ENCODE results near the gene MXI1. TPM values are rescaled to one million over a fixed set of nuclear protein-coding genes. Genes with fewer than 3 reads are reported as not detected.

The MXI1 gene
- total RNA-seq, 3 donors from 2014 or later (not counting 1 experiment from before 2014, with no cell fraction given), result 11.2 to 14.1 (median 13.6) TPM

DNA sequence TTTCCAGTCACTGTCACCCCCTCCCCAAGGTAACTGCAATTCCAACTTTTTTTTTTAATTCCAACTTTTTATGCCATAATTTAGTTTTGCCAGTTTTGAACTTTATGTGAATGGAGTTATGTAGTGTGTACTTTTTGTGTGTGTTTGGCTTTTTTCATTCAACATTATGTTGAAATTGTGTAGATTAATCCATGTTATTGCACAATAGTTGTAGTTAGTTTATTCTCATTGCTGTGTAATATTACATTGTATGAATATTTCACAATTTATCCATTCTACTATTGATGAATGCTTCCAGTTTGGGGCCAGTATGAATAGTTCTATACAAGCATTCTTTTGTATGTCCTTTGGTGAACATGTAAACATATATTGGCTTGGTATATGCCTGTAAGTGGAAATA, 32.5 kb downstream of the MXI1 start:
- Mint-ChIP-seq H3K4me3 (no peak overlapping the region), H3K4me1 (peaks cover 15 to 16% of the 10 kb centered on the region in 2 donors), H3K27me3 (ENCODE audit: low read depth in 2 of 2) (peaks cover 15 to 29% of the 10 kb centered on the region in 2 donors), H3K36me3 (no peaks in the 10 kb centered on the region), H3K27ac (no peak overlapping the region), H3K9me3 (no peaks in the 10 kb centered on the region)
- Histone ChIP-seq H3K36me3 (ENCODE audit: control insufficient read depth, insufficient read depth, low read length) (no peaks in the 10 kb centered on the region), H3K4me3 (ENCODE audit: low read length) (no peak overlapping the region), H3K4me1 (ENCODE audit: control insufficient read depth, insufficient read depth, low read length) (no peaks in the 10 kb centered on the region), H3K27me3 (ENCODE audit: control insufficient read depth, insufficient read depth, low read length) (peaks cover 4% of the 10 kb centered on the region), H3K9me3 (ENCODE audit: control insufficient read depth, insufficient read depth, low read length) (no peaks in the 10 kb centered on the region), H3K27ac (ENCODE audit: low read length) (no peak overlapping the region)
- DNase-seq (no peak), ATAC-seq (no peak)
- intact Hi-C loops (cut with micrococcal nuclease), result no loop called here
- TF ChIP-seq, protein P1, sequence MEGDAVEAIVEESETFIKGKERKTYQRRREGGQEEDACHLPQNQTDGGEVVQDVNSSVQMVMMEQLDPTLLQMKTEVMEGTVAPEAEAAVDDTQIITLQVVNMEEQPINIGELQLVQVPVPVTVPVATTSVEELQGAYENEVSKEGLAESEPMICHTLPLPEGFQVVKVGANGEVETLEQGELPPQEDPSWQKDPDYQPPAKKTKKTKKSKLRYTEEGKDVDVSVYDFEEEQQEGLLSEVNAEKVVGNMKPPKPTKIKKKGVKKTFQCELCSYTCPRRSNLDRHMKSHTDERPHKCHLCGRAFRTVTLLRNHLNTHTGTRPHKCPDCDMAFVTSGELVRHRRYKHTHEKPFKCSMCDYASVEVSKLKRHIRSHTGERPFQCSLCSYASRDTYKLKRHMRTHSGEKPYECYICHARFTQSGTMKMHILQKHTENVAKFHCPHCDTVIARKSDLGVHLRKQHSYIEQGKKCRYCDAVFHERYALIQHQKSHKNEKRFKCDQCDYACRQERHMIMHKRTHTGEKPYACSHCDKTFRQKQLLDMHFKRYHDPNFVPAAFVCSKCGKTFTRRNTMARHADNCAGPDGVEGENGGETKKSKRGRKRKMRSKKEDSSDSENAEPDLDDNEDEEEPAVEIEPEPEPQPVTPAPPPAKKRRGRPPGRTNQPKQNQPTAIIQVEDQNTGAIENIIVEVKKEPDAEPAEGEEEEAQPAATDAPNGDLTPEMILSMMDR (IDR thresholded peaks at IDR 0.05), result no peak

DNA sequence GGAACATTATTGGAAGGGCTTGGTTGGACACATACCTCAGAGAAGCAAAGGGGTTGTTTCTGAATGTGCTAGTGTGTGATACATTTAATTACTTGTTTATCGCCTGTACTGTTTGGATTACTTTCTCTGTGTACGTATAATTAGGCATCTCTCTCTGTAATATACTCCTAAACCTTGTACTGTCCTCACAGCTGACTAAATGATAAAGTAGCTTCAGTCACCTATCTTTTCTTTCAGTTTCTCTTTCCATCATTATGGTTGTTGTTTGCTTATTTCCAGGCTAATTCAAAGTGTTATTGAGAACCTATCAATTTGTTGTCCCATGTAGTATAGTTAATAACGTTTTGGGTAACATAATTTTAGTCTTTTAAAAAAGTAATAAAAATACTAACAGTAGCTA, 34.0 kb downstream of the MXI1 start:
- H3K27me3 ChIP-seq (ENCODE audit: control insufficient read depth, insufficient read depth, low read length), result peaks cover 4% of the 10 kb centered on the region
- H3K36me3 ChIP-seq (ENCODE audit: control insufficient read depth, insufficient read depth, low read length), result no peaks in the 10 kb centered on the region
- Mint-ChIP-seq H3K4me3 (no peak overlapping the region), H3K4me1 (peaks cover 15 to 16% of the 10 kb centered on the region in 2 donors), H3K27ac (no peak overlapping the region), H3K36me3 (no peaks in the 10 kb centered on the region), H3K27me3 (ENCODE audit: low read depth in 2 of 2) (peaks cover 20 to 38% of the 10 kb centered on the region in 2 donors), H3K9me3 (no peaks in the 10 kb centered on the region)
- TF ChIP-seq, protein P1 (IDR thresholded peaks at IDR 0.05), result no peak
- ATAC-seq (peak in 2 of 3 donors; percentile 35 to 44), DNase-seq (no peak)
- no peak overlapping the region for H3K27ac ChIP-seq (ENCODE audit: low read length)
- no peaks in the 10 kb centered on the region for H3K9me3 ChIP-seq (ENCODE audit: control insufficient read depth, insufficient read depth, low read length)
- no CpG with 5 or more reads among the region's 3 CpGs for WGBS (ENCODE audit: insufficient coverage)
- intact Hi-C loops (cut with micrococcal nuclease), result no loop called here
- H3K4me1 ChIP-seq (ENCODE audit: control insufficient read depth, insufficient read depth, low read length), result no peaks in the 10 kb centered on the region
- no peak overlapping the region for H3K4me3 ChIP-seq (ENCODE audit: low read length)

DNA sequence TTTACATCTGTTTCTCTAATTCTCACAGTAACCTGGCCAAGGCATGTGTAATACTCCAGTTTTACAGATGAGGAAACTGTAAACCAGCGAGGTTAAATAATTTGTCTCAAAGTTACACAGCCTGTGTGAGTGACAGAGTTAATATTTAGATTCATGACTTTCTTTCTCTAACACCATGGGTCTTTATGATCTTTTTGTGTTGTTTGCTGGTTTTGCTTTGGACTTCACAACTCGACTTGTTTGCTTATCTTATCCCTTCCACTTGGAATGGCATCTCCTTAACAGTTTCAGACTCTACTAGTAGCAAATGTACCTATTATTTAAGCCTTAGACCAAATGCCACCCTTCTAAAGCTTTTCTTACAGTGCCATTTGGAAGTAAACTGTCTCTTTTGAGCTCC, 34.4 kb downstream of the MXI1 start:
- Mint-ChIP-seq H3K4me3 (no peak overlapping the region), H3K4me1 (peaks cover 15 to 16% of the 10 kb centered on the region in 2 donors), H3K36me3 (no peaks in the 10 kb centered on the region), H3K27me3 (ENCODE audit: low read depth in 2 of 2) (peaks cover 20 to 42% of the 10 kb centered on the region in 2 donors), H3K27ac (no peak overlapping the region), H3K9me3 (no peaks in the 10 kb centered on the region)
- no peaks in the 10 kb centered on the region for H3K4me1 ChIP-seq (ENCODE audit: control insufficient read depth, insufficient read depth, low read length)
- no peaks in the 10 kb centered on the region for H3K9me3 ChIP-seq (ENCODE audit: control insufficient read depth, insufficient read depth, low read length)
- ATAC-seq, result no peak
- no CpG with 5 or more reads among the region's 2 CpGs for WGBS (ENCODE audit: insufficient coverage)
- no peak overlapping the region for H3K4me3 ChIP-seq (ENCODE audit: low read length)
- intact Hi-C loops (cut with micrococcal nuclease), result no loop called here
- TF ChIP-seq, protein P1 (IDR thresholded peaks at IDR 0.05), result no peak
- DNase-seq, result no peak
- H3K27ac ChIP-seq (ENCODE audit: low read length), result peak overlapping the region; percentile 20
- H3K36me3 ChIP-seq (ENCODE audit: control insufficient read depth, insufficient read depth, low read length), result no peaks in the 10 kb centered on the region
- peaks cover 4% of the 10 kb centered on the region for H3K27me3 ChIP-seq (ENCODE audit: control insufficient read depth, insufficient read depth, low read length)

DNA sequence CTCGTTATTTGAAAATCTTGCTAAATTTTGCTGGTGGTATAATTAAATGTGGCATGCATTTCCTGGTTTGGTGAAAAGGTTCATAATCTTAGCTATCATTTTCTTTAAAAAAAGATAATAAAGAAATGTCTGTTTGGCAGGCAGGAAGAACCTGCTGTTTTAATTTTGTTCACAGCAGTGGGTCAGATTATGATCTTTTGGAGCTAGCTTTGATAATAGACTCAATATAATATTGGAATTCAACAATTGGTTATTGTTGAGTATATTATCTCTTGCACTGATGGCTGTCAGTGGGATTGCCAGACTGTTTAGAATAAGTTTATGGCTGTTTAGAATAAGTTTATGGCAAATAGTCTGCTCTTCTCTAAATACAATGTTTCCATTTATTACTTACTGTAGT, 35.1 kb downstream of the MXI1 start:
- H3K4me3 Mint-ChIP-seq, result no peak overlapping the region
- 100% methylated on average over 1 of the region's 1 CpG for WGBS (ENCODE audit: insufficient coverage)

More for the DNA sequence above, 35.1 kb downstream of the MXI1 start:
- Histone ChIP-seq H3K27ac (ENCODE audit: low read length) (no peak overlapping the region), H3K9me3 (ENCODE audit: control insufficient read depth, insufficient read depth, low read length) (no peaks in the 10 kb centered on the region), H3K36me3 (ENCODE audit: control insufficient read depth, insufficient read depth, low read length) (no peaks in the 10 kb centered on the region), H3K27me3 (ENCODE audit: control insufficient read depth, insufficient read depth, low read length) (peaks cover 4% of the 10 kb centered on the region), H3K4me3 (ENCODE audit: low read length) (no peak overlapping the region), H3K4me1 (ENCODE audit: control insufficient read depth, insufficient read depth, low read length) (no peaks in the 10 kb centered on the region)
- Mint-ChIP-seq H3K4me1 (peaks cover 15 to 16% of the 10 kb centered on the region in 2 donors), H3K27me3 (ENCODE audit: low read depth in 2 of 2) (peaks cover 20 to 49% of the 10 kb centered on the region in 2 donors), H3K9me3 (no peaks in the 10 kb centered on the region), H3K36me3 (no peaks in the 10 kb centered on the region), H3K27ac (no peak overlapping the region)
- TF ChIP-seq, protein P1 (IDR thresholded peaks at IDR 0.05), result no peak
- DNase-seq (no peak), ATAC-seq (no peak)
- intact Hi-C loops (cut with micrococcal nuclease), result no loop called here

Data from natural killer cell (primary cell).